Cardiac muscle cell (in vitro differentiated cells and primary cell): Measurements from ENCODE around the gene CNKSR2. TPM values are rescaled to one million over a fixed set of nuclear protein-coding genes. Genes with fewer than 3 reads are reported as not detected.

Source experiments
- DNase-seq, 2 donors: peaks; one replicate each; pipeline versions ENCODE4 v3.0.0 to v3.0.0-alpha.2; 2010 to 2017; ENCODE audit warnings: low read depth in 1 of 2, low spot score in 1 of 2
- H3K27ac ChIP-seq: fragments of 200-600 bp; sonication (generic); 2 replicates; pipeline ENCODE4 v1.5.1; 2016
- H3K27me3 ChIP-seq: fragments of 200-600 bp; sonication (generic); 2 replicates; pipeline ENCODE4 v1.6.0; 2016; ENCODE audit warnings: control low read depth
- H3K36me3 ChIP-seq: fragments of 200-600 bp; sonication (generic); 2 replicates; pipeline ENCODE4 v1.5.1; 2016; ENCODE audit warnings: control low read depth
- H3K4me1 ChIP-seq: fragments of 200-600 bp; sonication (generic); 2 replicates; pipeline ENCODE4 v1.8.1; 2017; ENCODE audit warnings: low read depth, mild to moderate bottlenecking, mixed run types
- H3K4me3 ChIP-seq: fragments of 200-600 bp; sonication (generic); 2 replicates; pipeline ENCODE4 v1.5.1; 2016; ENCODE audit warnings: mild to moderate bottlenecking
- H3K9me3 ChIP-seq: fragments of 200-600 bp; sonication (generic); 2 replicates; pipeline ENCODE4 v1.5.1; 2017; ENCODE audit warnings: low read depth, mild to moderate bottlenecking, control low read depth
- CTCF ChIP-seq: IDR thresholded peaks from 2 replicates; pipeline ENCODE4 v1.5.1; 2012; ENCODE audit warnings: low read depth, mild to moderate bottlenecking, low read length
- polyA plus RNA-seq: library from polyadenylated mRNA; unstranded; fragments of >200 nt; fragmentation: Nextera tagmentation; extraction: Ambion mirVana; gene quantifications from 2 replicates; pipeline ENCODE4 v1.2.1, GENCODE V29; 2016
- total RNA-seq: library from RNA; depleted of rRNA; stranded (reverse); fragments of >200 nt; gene quantifications from 2 replicates; pipeline ENCODE4 v1.2.3, GENCODE V29; 2016

The CNKSR2 gene
- total and polyA plus RNA-seq, 2 experiments from 2014 or later = 1.5 to 25.3 TPM

- Histone ChIP-seq H3K36me3 (no peaks in the 10 kb centered on the region), H3K27me3 (no peaks in the 10 kb centered on the region), H3K27ac (no peak overlapping the region), H3K4me3 (no peak overlapping the region), H3K9me3 (no peaks in the 10 kb centered on the region), H3K4me1 (peaks cover 6% of the 10 kb centered on the region)
- no peak for TF ChIP-seq CTCF
- DNase-seq = no peak
These were observed 303.9 kb downstream of the CNKSR2 start for GRCh38 chrX:21678048-21678612.

- no peak for TF ChIP-seq CTCF
- no peaks in the 10 kb centered on the region for H3K27me3 ChIP-seq
- no peak overlapping the region for H3K27ac ChIP-seq
- H3K4me3 ChIP-seq = no peak overlapping the region
- no peaks in the 10 kb centered on the region for H3K9me3 ChIP-seq
- no peaks in the 10 kb centered on the region for H3K4me1 ChIP-seq
- no peak for DNase-seq
- H3K36me3 ChIP-seq = no peaks in the 10 kb centered on the region
These were observed 309.7 kb downstream of the CNKSR2 start for GRCh38 chrX:21683941-21684340.

DNA sequence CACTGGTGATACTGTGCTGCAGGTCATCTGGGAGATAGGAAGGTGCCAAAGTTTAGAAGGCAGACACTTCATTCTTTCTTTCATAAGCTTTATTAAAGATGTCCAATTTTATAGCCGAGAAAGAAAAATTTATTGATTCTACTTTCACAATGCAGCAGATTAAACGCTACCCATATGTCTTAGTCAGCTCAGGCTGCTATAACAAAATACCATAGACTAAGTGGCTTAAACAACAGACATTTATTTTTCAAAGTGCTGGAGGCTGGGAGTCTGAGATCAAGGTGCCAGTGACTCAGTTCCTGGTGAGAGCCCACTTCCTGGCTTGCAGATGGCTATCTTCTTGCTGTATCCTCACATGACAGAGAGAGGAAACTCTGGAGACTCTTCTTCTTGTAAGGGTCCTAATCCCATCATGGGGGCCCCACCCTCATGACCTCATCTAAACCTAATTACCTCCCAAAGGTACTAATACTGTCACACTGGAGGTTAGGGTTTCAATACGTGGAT is 317.3 kb downstream of the CNKSR2 start:
- H3K27ac ChIP-seq = no peak overlapping the region
- no peaks in the 10 kb centered on the region for H3K9me3 ChIP-seq
- no peak for DNase-seq
- no peaks in the 10 kb centered on the region for H3K4me1 ChIP-seq
- no peaks in the 10 kb centered on the region for H3K27me3 ChIP-seq
- no peaks in the 10 kb centered on the region for H3K36me3 ChIP-seq
- no peak for TF ChIP-seq CTCF
- no peak overlapping the region for H3K4me3 ChIP-seq

- no peaks in the 10 kb centered on the region for H3K27me3 ChIP-seq
- no peak overlapping the region for H3K4me3 ChIP-seq
- TF ChIP-seq CTCF = no peak
- H3K36me3 ChIP-seq = no peaks in the 10 kb centered on the region
- no peak for DNase-seq
- H3K4me1 ChIP-seq = no peaks in the 10 kb centered on the region
- no peak overlapping the region for H3K27ac ChIP-seq
- no peaks in the 10 kb centered on the region for H3K9me3 ChIP-seq
These were observed 324.1 kb downstream of the CNKSR2 start for GRCh38 chrX:21698272-21698671.

DNA sequence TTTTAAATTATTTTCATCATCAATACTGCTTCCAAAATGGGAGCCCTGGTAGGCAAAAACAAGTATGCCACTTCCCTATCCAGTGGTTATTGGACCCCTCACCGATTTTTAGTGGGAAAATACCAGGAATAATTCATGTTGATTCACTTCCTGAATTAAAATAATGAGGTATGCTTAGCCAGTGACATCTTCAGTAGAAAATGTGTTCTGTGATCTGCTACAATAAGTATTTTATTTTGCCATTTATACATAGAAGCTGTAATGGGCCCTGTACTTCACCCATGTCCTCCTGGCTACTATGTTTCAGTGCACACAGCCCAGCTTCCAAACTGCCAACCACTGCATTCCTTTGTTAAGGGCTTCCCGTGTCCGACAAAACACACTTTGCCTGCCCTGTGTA is 324.9 kb downstream of the CNKSR2 start:
- no peaks in the 10 kb centered on the region for H3K9me3 ChIP-seq
- H3K36me3 ChIP-seq = no peaks in the 10 kb centered on the region
- no peak overlapping the region for H3K27ac ChIP-seq
- no peak for TF ChIP-seq CTCF
- no peaks in the 10 kb centered on the region for H3K27me3 ChIP-seq
- DNase-seq = no peak
- H3K4me3 ChIP-seq = no peak overlapping the region
- H3K4me1 ChIP-seq = no peaks in the 10 kb centered on the region
